ENCODE measurements around the gene MMP28. TPM values are rescaled to one million over a fixed set of nuclear protein-coding genes. Genes with fewer than 3 reads are reported as not detected.

MMP28 gene
- total RNA-seq, 2 donors from 2014 or later, result 8.3 to 15.2 TPM

GRCh38 chr17:35745749-35746320 lies 49.6 kb downstream of the MMP28 start:
- no peaks in the 10 kb centered on the region for H3K9me3 ChIP-seq
- DNase-seq (no peak), ATAC-seq (no peak)
- no peak for TF ChIP-seq POLR2A (IDR thresholded peaks at IDR 0.05)
- TF ChIP-seq, protein P1, sequence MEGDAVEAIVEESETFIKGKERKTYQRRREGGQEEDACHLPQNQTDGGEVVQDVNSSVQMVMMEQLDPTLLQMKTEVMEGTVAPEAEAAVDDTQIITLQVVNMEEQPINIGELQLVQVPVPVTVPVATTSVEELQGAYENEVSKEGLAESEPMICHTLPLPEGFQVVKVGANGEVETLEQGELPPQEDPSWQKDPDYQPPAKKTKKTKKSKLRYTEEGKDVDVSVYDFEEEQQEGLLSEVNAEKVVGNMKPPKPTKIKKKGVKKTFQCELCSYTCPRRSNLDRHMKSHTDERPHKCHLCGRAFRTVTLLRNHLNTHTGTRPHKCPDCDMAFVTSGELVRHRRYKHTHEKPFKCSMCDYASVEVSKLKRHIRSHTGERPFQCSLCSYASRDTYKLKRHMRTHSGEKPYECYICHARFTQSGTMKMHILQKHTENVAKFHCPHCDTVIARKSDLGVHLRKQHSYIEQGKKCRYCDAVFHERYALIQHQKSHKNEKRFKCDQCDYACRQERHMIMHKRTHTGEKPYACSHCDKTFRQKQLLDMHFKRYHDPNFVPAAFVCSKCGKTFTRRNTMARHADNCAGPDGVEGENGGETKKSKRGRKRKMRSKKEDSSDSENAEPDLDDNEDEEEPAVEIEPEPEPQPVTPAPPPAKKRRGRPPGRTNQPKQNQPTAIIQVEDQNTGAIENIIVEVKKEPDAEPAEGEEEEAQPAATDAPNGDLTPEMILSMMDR (IDR thresholded peaks at IDR 0.05), result no peak
- intact Hi-C loops (cut with DNase I), result loop anchor here (5.0 to 10.0 kb wide), 2 partner anchors 134 to 431 kb away; no protein-coding TSS in a partner anchor
- H3K4me1 ChIP-seq, result peaks cover 14% of the 10 kb centered on the region
- H3K36me3 ChIP-seq (replicated peaks in 1 of 2; ENCODE audit: insufficient read depth in 1 of 2, low read depth in 2 of 2), result no peaks in the 10 kb centered on the region
- peaks cover 0 to 15% of the 10 kb centered on the region in 2 donors for H3K27me3 ChIP-seq
- WGBS, 2 donors, result 64% methylated on average over 4 to 11 of the region's 15 CpGs
- no peak overlapping the region for H3K4me3 ChIP-seq
- H3K27ac ChIP-seq, result no peak overlapping the region

GRCh38 chr17:35745246-35745645 lies 50.2 kb downstream of the MMP28 start:
- intact Hi-C loops (cut with DNase I), result loop anchor here (5.0 to 10.0 kb wide), 2 partner anchors 133 to 430 kb away; no protein-coding TSS in a partner anchor
- DNase-seq (no peak), ATAC-seq (no peak)
- WGBS, 2 donors, result 73% methylated on average over 5 of the region's 7 CpGs; no CpG with 5 or more reads in 1 of the 2 donors
- Histone ChIP-seq H3K36me3 (replicated peaks in 1 of 2; ENCODE audit: insufficient read depth in 1 of 2, low read depth in 2 of 2) (no peaks in the 10 kb centered on the region), H3K4me3 (no peak overlapping the region), H3K27me3 (peaks cover 0 to 15% of the 10 kb centered on the region in 2 donors), H3K4me1 (peaks cover 14% of the 10 kb centered on the region), H3K9me3 (no peaks in the 10 kb centered on the region), H3K27ac (no peak overlapping the region)
- TF ChIP-seq, protein P1 (IDR thresholded peaks at IDR 0.05), result no peak
- no peak for TF ChIP-seq POLR2A (IDR thresholded peaks at IDR 0.05)

DNA sequence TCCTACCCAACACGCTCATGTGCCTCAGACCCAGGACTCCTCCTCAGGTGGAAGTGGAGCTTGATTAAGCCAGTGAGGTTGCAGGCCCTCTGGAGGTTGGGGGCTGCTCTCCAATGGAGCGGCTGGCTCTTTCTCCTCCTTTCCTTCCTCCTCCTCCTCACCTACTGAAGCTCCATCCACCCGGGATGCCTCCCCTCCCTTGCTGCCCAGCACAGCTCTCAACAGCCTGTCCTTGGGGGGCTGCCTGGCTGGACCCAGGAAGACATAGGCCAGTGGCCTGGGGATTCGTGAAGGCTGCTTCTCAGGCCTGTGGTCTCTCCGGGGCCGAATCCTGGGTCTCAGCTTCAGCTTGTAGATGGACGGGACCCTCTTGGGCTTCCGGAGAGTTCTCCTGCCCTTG lies 50.6 kb downstream of the MMP28 start:
- no peak overlapping the region for H3K27ac ChIP-seq
- DNase-seq (no peak), ATAC-seq (no peak)
- no peak for TF ChIP-seq POLR2A (IDR thresholded peaks at IDR 0.05)
- TF ChIP-seq, protein P1 (IDR thresholded peaks at IDR 0.05), result no peak
- no peak overlapping the region for H3K4me3 ChIP-seq
- 42 to 64% methylated on average over 8 of the region's 8 CpGs for WGBS, 2 donors
- H3K36me3 ChIP-seq (replicated peaks in 1 of 2; ENCODE audit: insufficient read depth in 1 of 2, low read depth in 2 of 2), result no peaks in the 10 kb centered on the region
- H3K27me3 ChIP-seq, result peaks cover 0 to 15% of the 10 kb centered on the region in 2 donors
- no peaks in the 10 kb centered on the region for H3K9me3 ChIP-seq
- H3K4me1 ChIP-seq, result peaks cover 11% of the 10 kb centered on the region
- intact Hi-C loops (cut with DNase I), result loop anchor here (5.0 to 10.0 kb wide), 2 partner anchors 133 to 430 kb away; no protein-coding TSS in a partner anchor

DNA sequence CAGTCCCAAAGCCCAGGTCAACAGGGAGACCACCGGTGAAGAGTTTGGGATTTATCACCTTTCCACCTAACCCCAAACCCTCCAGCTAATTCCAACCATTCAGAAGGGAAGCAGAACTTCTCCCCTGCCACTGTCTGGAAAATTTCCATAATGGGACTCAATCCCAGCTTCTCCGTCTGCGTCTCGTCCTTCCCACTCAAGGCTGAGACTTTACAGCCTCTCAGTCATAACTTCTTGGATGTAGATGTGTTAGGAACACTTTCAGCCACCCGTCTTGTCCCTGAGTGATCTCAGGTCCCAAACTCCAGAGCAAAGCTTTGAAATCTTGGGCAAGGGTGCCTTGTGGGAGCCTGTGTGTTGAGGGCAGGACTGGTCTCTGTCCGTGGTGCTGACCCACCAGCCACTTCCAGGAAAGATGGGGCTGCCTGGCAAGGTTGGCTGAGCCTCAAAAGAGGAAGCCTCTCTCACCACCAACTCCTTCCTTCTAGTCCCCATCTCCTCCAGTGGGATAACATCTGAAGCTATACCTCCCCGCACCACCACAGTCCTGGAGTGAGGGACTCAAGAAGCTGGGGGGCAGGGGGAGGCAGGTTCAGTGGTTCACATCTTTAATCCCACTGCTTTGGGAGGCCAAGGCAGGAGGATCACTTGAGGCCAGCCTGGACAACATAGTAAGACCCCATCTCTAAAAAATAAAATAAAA lies 51.7 kb downstream of the MMP28 start:
- intact Hi-C loops (cut with DNase I), result loop anchor here (10.0 kb wide), 1 partner anchor 429 kb away; no protein-coding TSS in a partner anchor
- ATAC-seq (no peak), DNase-seq (peak in 1 of 4 donors; percentile 39)
- no peaks in the 10 kb centered on the region for H3K36me3 ChIP-seq (replicated peaks in 1 of 2; ENCODE audit: insufficient read depth in 1 of 2, low read depth in 2 of 2)
- 53% methylated on average over 7 of the region's 7 CpGs for WGBS, 2 donors
- no peak overlapping the region for H3K4me3 ChIP-seq
- peaks cover 10% of the 10 kb centered on the region for H3K4me1 ChIP-seq
- no peak overlapping the region for H3K27ac ChIP-seq
- H3K27me3 ChIP-seq, result peaks cover 0 to 15% of the 10 kb centered on the region in 2 donors
- H3K9me3 ChIP-seq, result no peaks in the 10 kb centered on the region
- TF ChIP-seq POLR2A (IDR thresholded peaks at IDR 0.05), result no peak
- TF ChIP-seq, protein P1 (IDR thresholded peaks at IDR 0.05), result no peak

All from body of pancreas (tissue), 4 donors.